ENCODE results near the gene FADD. TPM values are rescaled to one million over a fixed set of nuclear protein-coding genes. Genes with fewer than 3 reads are reported as not detected.

Gene FADD, protein sequence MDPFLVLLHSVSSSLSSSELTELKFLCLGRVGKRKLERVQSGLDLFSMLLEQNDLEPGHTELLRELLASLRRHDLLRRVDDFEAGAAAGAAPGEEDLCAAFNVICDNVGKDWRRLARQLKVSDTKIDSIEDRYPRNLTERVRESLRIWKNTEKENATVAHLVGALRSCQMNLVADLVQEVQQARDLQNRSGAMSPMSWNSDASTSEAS
- total RNA-seq: 10 to 100 TPM; 40.4 to 41.3 TPM

DNA sequence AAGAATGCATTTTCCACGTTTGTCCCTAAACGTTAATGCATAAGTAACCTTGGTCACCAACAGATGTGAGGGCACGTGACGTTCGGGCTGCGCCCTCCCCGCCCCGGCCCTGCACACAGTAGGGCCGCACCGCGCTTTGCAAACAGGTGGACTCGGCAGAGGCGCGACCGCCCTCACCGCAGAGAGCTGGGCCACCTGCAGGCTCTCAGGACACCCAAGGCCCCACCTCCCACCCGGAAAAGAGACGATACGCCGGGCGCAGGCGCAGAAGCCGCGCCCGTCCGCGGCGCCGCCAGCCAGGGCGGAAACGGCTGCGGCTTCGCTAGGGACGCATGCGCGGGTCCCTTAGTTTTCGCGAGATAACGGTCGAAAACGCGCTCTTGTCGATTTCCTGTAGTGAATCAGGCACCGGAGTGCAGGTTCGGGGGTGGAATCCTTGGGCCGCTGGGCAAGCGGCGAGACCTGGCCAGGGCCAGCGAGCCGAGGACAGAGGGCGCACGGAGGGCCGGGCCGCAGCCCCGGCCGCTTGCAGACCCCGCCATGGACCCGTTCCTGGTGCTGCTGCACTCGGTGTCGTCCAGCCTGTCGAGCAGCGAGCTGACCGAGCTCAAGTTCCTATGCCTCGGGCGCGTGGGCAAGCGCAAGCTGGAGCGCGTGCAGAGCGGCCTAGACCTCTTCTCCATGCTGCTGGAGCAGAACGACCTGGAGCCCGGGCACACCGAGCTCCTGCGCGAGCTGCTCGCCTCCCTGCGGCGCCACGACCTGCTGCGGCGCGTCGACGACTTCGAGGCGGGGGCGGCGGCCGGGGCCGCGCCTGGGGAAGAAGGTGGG is at the start of gene FADD:
FADD (plus strand) TSS at position 377 of the 831 bp plus-strand sequence; CDS start at position 541, 164 bp downstream.
- Mint-ChIP-seq H3K4me1 (peaks cover 30% of the 10 kb centered on the region), H3K27me3 (peaks cover 3% of the 10 kb centered on the region), H3K9me3 (no peaks in the 10 kb centered on the region), H3K36me3 (peaks cover 19% of the 10 kb centered on the region), H3K27ac (peak within 1 kb of the TSS; percentile 98), H3K4me3 (peak within 1 kb of the TSS; percentile 96)
- peak; percentile 74 for ATAC-seq (ENCODE audit: low read depth)
- DNase-seq: peak; percentile 89
- POLR2A ChIA-PET: interaction anchor here (0.6 to 2.5 kb wide), 8 partner anchors 8 to 1250 kb away, joined by 3 to 6 read pairs (median 4); partner anchors contain the start of genes LTO1, NADSYN1 and PPFIA1

DNA sequence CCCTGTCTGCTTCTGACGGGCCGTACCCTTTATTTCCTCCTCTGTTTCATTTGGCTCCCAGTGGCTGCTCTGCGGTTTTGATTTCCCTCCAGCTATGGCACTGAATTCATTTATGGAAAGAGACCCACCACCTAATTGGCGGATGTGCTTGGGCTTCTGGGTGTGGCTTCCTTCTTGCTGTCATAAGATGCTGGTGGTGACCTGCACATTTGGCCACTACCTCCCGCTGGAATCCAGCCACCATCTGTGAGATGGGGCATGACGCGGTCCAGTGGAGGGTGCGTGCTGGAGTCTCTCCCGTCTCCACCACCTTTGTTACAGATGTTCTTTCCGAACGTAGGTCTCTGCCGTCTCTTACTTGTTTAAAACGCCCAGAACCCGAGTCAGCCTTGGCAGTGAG is 47.7 kb upstream of the FADD start:
- Mint-ChIP-seq H3K27me3 (peaks cover 13% of the 10 kb centered on the region), H3K9me3 (no peaks in the 10 kb centered on the region), H3K27ac (no peak overlapping the region), H3K4me1 (no peaks in the 10 kb centered on the region), H3K36me3 (no peaks in the 10 kb centered on the region), H3K4me3 (no peak overlapping the region)
- POLR2A ChIA-PET: no interaction called here
- no peak for ATAC-seq (ENCODE audit: low read depth)
- DNase-seq: no peak

DNA sequence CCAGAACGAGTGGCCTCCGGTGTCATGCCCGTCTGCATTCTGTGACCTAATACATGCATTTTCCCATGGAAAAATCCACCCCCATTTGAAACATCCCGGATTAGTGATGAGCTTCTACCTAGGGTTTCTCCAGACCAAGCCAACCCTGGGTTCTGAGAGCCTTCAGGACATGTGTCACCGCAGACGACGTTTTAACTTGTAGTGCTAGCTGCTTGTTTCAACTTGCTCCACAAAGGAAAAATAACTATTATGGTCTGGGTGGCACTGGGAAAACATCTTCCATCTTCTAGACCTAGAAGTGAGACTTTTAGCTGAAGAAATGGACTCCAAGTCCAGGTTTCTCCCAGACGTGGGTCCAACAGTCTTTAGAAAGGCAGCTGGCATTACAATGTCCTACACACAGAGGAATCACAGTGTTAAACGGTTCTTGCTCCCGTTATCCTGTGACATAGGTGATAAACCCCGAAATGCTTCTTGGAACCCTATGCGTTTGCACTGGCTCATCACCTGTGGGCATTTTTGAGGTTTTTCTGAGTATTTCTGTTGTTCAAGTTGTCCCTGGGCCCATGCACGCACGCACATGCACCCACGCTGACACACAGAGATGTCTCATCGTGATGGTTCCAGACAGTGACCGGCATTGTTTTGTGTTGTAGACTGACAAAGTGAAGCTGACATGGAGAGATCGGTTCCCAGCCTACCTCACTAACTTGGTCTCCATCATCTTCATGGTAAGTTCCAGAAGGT is 46.6 kb upstream of the FADD start:
- POLR2A ChIA-PET: no interaction called here
- peaks cover 8% of the 10 kb centered on the region for H3K27me3 Mint-ChIP-seq
- no peaks in the 10 kb centered on the region for H3K36me3 Mint-ChIP-seq
- ATAC-seq (ENCODE audit: low read depth) (no peak), DNase-seq (no peak)
- H3K9me3 Mint-ChIP-seq: no peaks in the 10 kb centered on the region
- H3K27ac Mint-ChIP-seq: no peak overlapping the region
- H3K4me1 Mint-ChIP-seq: no peaks in the 10 kb centered on the region
- H3K4me3 Mint-ChIP-seq: no peak overlapping the region

DNA sequence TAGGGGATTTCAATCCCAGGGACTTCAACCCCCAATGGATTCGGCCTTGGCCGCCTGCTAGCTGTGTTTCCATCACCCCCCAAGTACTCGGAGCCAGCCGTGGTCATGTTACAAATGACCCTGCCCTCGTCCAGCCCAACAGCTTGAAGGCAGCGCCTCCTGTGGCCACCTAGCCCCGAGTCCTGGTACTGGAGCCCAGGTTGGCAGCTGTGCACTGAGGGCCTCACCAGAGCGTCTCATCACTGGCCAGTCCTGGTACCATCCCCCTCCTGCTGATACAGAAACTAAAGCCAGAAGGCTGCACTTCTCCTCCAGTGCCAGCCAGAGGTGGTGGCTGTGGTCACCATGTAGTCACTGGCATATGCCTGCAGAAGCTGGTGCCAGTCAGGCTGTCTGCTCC is 44.9 kb upstream of the FADD start:
- H3K27ac Mint-ChIP-seq: no peak overlapping the region
- POLR2A ChIA-PET: no interaction called here
- no peaks in the 10 kb centered on the region for H3K36me3 Mint-ChIP-seq
- no peak for DNase-seq
- no peaks in the 10 kb centered on the region for H3K9me3 Mint-ChIP-seq
- no peak overlapping the region for H3K4me3 Mint-ChIP-seq
- no peak for ATAC-seq (ENCODE audit: low read depth)
- H3K27me3 Mint-ChIP-seq: peaks cover 2% of the 10 kb centered on the region
- H3K4me1 Mint-ChIP-seq: no peaks in the 10 kb centered on the region

DNA sequence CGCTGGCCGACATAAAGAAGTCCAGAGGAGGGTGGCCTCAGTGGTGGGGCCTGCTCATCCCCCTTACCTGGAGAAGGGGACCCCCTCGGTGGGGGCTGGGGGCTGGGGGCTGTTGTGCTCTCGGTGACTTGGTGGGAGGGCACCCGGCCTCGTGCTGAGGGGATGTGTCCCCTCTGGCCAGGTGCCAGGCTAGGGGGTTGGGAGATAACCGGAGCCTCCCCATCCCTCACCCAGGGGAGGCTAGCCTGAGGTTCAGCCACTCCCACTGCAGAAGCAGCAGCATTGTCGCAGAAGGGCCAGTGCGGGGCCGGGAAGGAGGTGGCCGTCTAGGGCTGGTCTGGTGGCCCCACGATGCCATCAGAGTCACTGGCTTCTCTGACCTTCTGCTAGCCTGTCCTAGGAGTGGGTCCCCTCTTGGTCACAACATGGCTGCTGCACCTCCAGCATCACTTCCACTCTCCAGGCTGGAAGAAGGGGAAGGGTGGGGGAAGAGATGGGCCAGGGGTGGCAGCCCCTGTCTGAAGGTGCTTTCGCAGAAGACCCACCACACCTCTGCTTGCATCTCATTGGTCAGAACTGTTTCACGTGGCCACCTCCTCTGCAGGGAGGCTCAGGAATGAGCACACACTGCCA is 44.2 kb upstream of the FADD start:
- POLR2A ChIA-PET: no interaction called here
- H3K4me1 Mint-ChIP-seq: no peaks in the 10 kb centered on the region
- no peak overlapping the region for H3K27ac Mint-ChIP-seq
- H3K4me3 Mint-ChIP-seq: no peak overlapping the region
- ATAC-seq (ENCODE audit: low read depth): no peak
- peaks cover 2% of the 10 kb centered on the region for H3K27me3 Mint-ChIP-seq
- H3K9me3 Mint-ChIP-seq: no peaks in the 10 kb centered on the region
- H3K36me3 Mint-ChIP-seq: no peaks in the 10 kb centered on the region
- no peak for DNase-seq

DNA sequence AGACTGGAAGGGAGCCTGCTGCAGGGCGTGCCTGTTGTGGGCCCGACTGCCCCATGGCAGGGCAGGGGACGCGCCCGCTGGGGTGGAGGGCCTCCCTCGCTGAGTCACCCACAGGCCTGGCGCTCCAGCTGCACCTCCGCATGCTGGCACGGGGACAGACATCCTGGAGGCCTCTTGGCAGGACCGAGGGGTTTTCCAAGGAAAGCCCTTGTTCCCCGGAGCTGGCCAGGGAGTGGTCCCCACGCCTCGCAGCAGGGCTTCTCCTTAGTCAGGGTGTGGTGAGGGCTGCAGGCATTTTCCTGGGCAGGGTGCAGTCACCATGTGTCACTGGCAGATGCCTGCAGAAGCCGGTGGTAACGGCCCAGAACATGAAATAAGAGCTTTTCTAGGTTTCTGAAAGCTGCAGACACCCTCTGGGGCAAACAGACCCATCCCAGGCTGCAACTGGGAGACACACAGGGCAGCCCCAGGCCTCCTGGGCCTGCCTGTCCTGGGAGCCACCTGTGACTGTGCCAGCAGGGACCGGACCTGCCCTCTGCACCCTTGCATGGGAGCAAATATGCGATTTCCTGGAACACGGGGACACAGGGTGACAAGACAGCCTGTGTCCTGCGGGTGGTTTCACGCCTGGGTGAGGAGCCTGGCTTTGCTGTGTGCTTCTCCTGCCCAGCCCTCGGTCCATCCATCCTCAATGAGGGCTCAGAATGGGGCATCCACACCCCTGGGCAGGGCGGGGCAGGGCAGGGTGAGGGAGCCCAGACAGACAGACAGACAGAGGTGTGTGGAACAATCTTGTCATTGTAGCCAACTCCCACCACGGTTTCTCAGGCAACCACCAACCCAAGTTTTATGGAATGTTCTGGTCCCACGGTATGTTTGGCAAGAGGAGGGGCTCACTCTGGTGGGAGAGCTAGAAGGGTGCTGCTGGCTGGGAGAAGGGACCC is 43.2 kb upstream of the FADD start:
- no peak overlapping the region for H3K4me3 Mint-ChIP-seq
- POLR2A ChIA-PET: no interaction called here
- H3K27me3 Mint-ChIP-seq: peaks cover 2% of the 10 kb centered on the region
- H3K9me3 Mint-ChIP-seq: no peaks in the 10 kb centered on the region
- no peaks in the 10 kb centered on the region for H3K4me1 Mint-ChIP-seq
- no peak for ATAC-seq (ENCODE audit: low read depth)
- no peak for DNase-seq
- no peaks in the 10 kb centered on the region for H3K36me3 Mint-ChIP-seq
- H3K27ac Mint-ChIP-seq: no peak overlapping the region

DNA sequence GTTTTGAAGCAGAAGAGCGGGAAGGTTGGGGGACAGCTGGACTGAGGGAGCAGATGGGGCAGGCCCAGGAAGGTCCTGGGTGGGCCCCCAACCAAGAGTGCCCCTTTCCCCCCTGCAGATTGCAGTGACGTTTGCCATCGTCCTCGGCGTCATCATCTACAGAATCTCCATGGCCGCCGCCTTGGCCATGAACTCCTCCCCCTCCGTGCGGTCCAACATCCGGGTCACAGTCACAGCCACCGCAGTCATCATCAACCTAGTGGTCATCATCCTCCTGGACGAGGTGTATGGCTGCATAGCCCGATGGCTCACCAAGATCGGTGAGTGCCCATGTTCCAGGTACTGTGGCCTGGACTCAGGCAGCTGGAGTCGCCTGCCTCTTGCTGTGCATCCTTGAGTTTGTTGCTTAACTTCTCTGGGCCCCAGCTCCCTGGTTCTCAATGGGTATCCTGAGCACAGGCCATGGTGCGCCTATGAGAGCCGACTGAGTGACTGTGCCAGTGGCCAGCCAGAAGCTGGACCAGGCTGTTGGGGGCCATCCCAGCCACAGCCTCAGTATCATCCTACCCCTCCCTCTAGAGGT is 42.0 kb upstream of the FADD start:
- no peak overlapping the region for H3K27ac Mint-ChIP-seq
- H3K27me3 Mint-ChIP-seq: peaks cover 2% of the 10 kb centered on the region
- no peaks in the 10 kb centered on the region for H3K36me3 Mint-ChIP-seq
- ATAC-seq (ENCODE audit: low read depth) (no peak), DNase-seq (no peak)
- POLR2A ChIA-PET: no interaction called here
- no peaks in the 10 kb centered on the region for H3K9me3 Mint-ChIP-seq
- no peaks in the 10 kb centered on the region for H3K4me1 Mint-ChIP-seq
- H3K4me3 Mint-ChIP-seq: no peak overlapping the region

DNA sequence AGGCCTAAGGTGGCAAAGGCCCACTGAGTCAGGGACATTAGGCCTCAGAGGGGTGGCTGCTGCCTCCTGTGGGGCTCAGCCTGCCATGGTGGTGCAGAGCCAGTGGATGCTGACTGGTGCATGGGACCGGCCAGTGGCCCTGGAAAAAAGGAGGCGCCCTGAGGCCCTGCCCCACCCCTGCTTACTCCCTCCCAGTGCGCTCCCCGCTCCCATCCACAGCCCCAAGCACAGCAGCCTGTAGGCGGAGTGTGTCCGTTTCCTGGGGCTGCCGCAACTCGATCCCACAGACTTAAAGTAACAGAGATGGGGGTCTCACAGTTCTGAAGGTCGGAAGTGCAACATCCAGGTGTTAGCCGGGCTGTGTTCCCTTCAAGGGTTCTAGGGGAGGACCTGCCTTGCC is 38.4 kb upstream of the FADD start:
- DNase-seq (no peak), ATAC-seq (ENCODE audit: low read depth) (no peak)
- Mint-ChIP-seq H3K4me3 (no peak overlapping the region), H3K4me1 (no peaks in the 10 kb centered on the region), H3K36me3 (no peaks in the 10 kb centered on the region), H3K9me3 (no peaks in the 10 kb centered on the region), H3K27ac (no peak overlapping the region), H3K27me3 (no peaks in the 10 kb centered on the region)
- POLR2A ChIA-PET: no interaction called here

DNA sequence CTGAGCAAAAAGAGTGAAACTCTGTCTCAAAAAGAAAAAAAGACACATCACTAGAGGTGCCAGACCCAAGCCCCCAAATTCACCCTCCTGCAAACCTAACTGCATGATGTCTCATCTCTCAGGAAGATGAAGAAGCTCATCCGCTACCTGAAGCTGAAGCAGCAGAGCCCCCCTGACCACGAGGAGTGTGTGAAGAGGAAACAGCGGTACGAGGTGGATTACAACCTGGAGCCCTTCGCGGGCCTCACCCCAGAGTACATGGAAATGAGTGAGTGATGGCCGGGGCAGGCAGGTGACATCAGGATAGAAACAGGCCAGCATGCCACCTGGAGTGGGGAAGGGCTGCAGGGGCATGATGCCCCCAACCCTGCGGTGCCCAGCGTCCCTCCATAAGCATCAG is 36.0 kb upstream of the FADD start:
- Mint-ChIP-seq H3K36me3 (no peaks in the 10 kb centered on the region), H3K27me3 (no peaks in the 10 kb centered on the region), H3K27ac (no peak overlapping the region), H3K9me3 (no peaks in the 10 kb centered on the region), H3K4me1 (no peaks in the 10 kb centered on the region), H3K4me3 (no peak overlapping the region)
- no peak for ATAC-seq (ENCODE audit: low read depth)
- DNase-seq: no peak
- POLR2A ChIA-PET: no interaction called here

DNA sequence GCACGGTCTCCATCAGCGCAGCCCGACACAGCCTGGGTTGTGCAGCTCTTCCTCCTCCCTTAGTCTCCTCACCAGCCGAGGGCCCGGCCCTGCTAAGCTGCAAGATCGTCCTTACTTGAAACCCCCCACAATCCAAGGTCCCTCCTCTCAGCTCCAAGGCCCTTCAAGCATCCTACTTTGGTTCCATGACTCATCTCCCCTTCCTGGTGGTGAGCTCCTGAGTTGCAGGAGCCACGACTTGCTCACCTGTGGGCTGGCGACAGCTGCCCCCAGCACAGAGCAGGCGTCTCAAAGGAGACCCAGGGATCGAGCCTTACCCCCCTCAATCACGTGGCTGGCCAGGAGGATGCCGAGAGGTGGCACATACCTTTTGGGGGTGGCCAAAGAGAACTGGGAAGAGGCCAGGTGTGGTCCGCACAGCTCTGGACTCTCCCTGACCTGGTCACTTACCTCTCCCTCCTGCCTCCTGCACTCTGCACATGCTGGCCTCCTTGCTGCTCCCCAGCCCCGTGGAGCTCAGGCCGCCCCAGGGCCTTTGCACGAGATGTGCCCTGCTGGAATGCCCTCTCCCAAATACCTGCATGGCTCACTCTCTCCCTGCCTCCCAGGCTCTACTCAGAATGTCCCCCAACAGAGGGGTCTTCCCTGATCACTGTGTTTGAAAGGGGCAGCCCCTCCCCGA is 35.2 kb upstream of the FADD start:
- H3K4me3 Mint-ChIP-seq: no peak overlapping the region
- ATAC-seq (ENCODE audit: low read depth): no peak
- no peaks in the 10 kb centered on the region for H3K9me3 Mint-ChIP-seq
- H3K4me1 Mint-ChIP-seq: no peaks in the 10 kb centered on the region
- POLR2A ChIA-PET: no interaction called here
- DNase-seq: no peak
- no peaks in the 10 kb centered on the region for H3K36me3 Mint-ChIP-seq
- no peaks in the 10 kb centered on the region for H3K27me3 Mint-ChIP-seq
- no peak overlapping the region for H3K27ac Mint-ChIP-seq

DNA sequence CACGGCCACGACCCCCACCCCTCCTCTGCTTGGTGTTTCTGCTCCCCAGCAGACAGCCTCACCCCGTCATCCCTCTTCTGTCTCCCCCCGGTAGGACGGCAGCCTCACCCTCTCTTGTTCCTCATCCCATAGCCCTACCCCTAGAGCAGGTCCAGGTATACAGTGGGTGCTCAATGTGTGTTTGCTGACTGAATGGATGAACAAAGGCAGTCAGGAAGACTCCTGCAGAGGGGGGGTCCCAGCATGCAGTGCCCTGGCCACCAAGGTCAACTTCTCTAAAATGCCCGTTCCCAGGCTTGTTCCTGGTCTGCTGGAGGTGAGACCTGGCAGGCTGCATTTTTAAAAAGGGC is 34.7 kb upstream of the FADD start:
- H3K4me1 Mint-ChIP-seq: no peaks in the 10 kb centered on the region
- POLR2A ChIA-PET: no interaction called here
- H3K4me3 Mint-ChIP-seq: no peak overlapping the region
- H3K27ac Mint-ChIP-seq: no peak overlapping the region
- no peaks in the 10 kb centered on the region for H3K27me3 Mint-ChIP-seq
- no peaks in the 10 kb centered on the region for H3K36me3 Mint-ChIP-seq
- no peak for DNase-seq
- H3K9me3 Mint-ChIP-seq: no peaks in the 10 kb centered on the region
- ATAC-seq (ENCODE audit: low read depth): no peak

DNA sequence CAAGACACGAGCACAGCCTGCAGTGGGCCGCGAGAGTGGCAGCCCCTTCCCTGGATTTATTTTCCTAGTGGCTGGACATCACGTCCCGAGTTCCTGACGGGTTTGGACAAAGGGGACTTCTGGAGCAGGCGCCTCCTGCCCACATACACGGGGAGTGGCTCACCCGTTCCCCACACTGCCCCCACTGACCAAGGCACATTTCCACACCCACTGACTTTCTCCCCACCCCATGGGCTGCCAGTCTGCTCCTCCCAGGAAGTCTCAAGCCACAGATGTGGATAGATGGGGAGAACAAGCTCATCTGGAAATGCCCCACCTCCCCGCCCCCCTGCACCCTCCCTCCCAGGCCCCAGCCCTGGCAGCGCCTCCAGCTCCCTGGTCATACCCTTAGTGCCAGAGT is 34.0 kb upstream of the FADD start:
- Mint-ChIP-seq H3K27me3 (no peaks in the 10 kb centered on the region), H3K4me1 (no peaks in the 10 kb centered on the region), H3K27ac (no peak overlapping the region), H3K36me3 (no peaks in the 10 kb centered on the region), H3K9me3 (no peaks in the 10 kb centered on the region), H3K4me3 (no peak overlapping the region)
- POLR2A ChIA-PET: no interaction called here
- ATAC-seq (ENCODE audit: low read depth): no peak
- no peak for DNase-seq
